22Rv1 (cell line): ENCODE data around the gene CCL25.

Experiments used
- ZFX ChIP-seq: fragments of 450-650 bp; IDR thresholded peaks from 2 replicates; pipeline ENCODE4 v1.6.1; 2017; ENCODE audit warnings: antibody characterized with exemption, borderline replicate concordance
- TF ChIP-seq, protein P1 (sequence below): fragments of 450-650 bp; IDR thresholded peaks from 2 replicates; pipeline ENCODE4 v1.5.1; 2017; ENCODE audit warnings: mild to moderate bottlenecking

DNA sequence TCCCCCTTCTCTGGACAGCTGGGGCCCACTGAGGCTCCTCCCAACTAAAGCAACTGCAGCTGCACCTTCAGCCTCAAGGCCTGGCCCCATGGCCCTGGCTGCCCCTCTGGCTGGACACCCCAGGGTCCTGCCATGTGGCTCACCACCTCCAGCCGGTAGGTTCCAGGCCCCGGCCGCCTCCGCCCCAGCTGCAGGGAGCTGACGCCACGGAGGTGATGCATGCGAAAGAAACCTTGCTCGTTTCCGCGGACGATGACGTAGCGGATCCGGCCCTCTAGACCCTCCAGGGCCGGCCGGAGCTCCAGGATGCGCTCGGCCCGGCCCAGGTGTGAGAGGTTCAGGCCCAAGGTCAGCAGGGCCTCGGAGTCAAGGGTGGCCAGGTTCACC is 13.3 kb downstream of the CCL25 start:
- TF ChIP-seq, protein P1, sequence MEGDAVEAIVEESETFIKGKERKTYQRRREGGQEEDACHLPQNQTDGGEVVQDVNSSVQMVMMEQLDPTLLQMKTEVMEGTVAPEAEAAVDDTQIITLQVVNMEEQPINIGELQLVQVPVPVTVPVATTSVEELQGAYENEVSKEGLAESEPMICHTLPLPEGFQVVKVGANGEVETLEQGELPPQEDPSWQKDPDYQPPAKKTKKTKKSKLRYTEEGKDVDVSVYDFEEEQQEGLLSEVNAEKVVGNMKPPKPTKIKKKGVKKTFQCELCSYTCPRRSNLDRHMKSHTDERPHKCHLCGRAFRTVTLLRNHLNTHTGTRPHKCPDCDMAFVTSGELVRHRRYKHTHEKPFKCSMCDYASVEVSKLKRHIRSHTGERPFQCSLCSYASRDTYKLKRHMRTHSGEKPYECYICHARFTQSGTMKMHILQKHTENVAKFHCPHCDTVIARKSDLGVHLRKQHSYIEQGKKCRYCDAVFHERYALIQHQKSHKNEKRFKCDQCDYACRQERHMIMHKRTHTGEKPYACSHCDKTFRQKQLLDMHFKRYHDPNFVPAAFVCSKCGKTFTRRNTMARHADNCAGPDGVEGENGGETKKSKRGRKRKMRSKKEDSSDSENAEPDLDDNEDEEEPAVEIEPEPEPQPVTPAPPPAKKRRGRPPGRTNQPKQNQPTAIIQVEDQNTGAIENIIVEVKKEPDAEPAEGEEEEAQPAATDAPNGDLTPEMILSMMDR: no peak
- TF ChIP-seq ZFX: no peak
